Astrocyte (in vitro differentiated cells and primary cell): ENCODE data around the gene NCOA3. TPM values are rescaled to one million over a fixed set of nuclear protein-coding genes. Genes with fewer than 3 reads are reported as not detected.

ENCODE experiments used
- DNase-seq: peaks from one replicate; pipeline ENCODE4 v3.0.0-alpha.2; 2010; ENCODE audit warnings: low read depth
- FAIRE-seq: peaks from 2 replicates; lab custom pipeline; 2011; peaks lifted over from hg19 to GRCh38; lab: Jason Lieb, UNC
- H2AFZ ChIP-seq: 2 replicates; pipeline ENCODE4 v1.6.0; 2012; ENCODE audit warnings: low read depth, low read length, inconsistent platforms
- H3K27ac ChIP-seq: 2 replicates; pipeline ENCODE4 v1.5.1; 2011; ENCODE audit warnings: low read depth, low read length, inconsistent platforms
- H3K27me3 ChIP-seq: 2 replicates; pipeline ENCODE4 v1.6.0; 2011; ENCODE audit warnings: low read length, inconsistent platforms; ENCODE audit not compliant: insufficient read depth
- H3K36me3 ChIP-seq: 2 replicates; pipeline ENCODE4 v1.5.1; 2011; ENCODE audit warnings: low read length, inconsistent platforms; ENCODE audit not compliant: insufficient read depth
- H3K4me1 ChIP-seq: 2 replicates; pipeline ENCODE4 v1.5.1; 2011; ENCODE audit warnings: low read length, inconsistent platforms; ENCODE audit not compliant: insufficient read depth
- H3K4me2 ChIP-seq: 2 replicates; pipeline ENCODE4 v1.6.0; 2012; ENCODE audit warnings: low read length, inconsistent platforms
- H3K4me3 ChIP-seq: 2 replicates; pipeline ENCODE4 v1.5.1; 2011; ENCODE audit warnings: low read depth, mild to moderate bottlenecking, low read length, inconsistent platforms; ENCODE audit not compliant: insufficient read depth
- H3K79me2 ChIP-seq: 2 replicates; pipeline ENCODE4 v1.6.0; 2012; ENCODE audit warnings: mild to moderate bottlenecking, low read length, inconsistent platforms; ENCODE audit not compliant: insufficient read depth
- H3K9ac ChIP-seq: 2 replicates; pipeline ENCODE4 v1.6.0; 2012; ENCODE audit warnings: mild to moderate bottlenecking, low read length, inconsistent platforms
- H3K9me3 ChIP-seq: 2 replicates; pipeline ENCODE4 v1.5.1; 2012; ENCODE audit warnings: low read depth, mild to moderate bottlenecking, low read length, inconsistent platforms; ENCODE audit not compliant: insufficient read depth
- H4K20me1 ChIP-seq: 2 replicates; pipeline ENCODE4 v1.6.0; 2012; ENCODE audit warnings: low read length, inconsistent platforms; ENCODE audit not compliant: insufficient read depth
- H3K27ac Mint-ChIP-seq: one replicate; pipeline ENCODE4 v1.8.0; 2021; ENCODE audit warnings: mild to moderate bottlenecking, mixed read lengths; ENCODE audit not compliant: unreplicated experiment
- H3K27me3 Mint-ChIP-seq: one replicate; pipeline ENCODE4 v1.8.0; 2021; ENCODE audit warnings: low read depth, mixed read lengths; ENCODE audit not compliant: unreplicated experiment
- H3K36me3 Mint-ChIP-seq: one replicate; pipeline ENCODE4 v1.8.0; 2021; ENCODE audit warnings: low read depth, mixed read lengths; ENCODE audit not compliant: unreplicated experiment
- H3K4me1 Mint-ChIP-seq: one replicate; pipeline ENCODE4 v1.8.0; 2021; ENCODE audit warnings: low read depth, mixed read lengths; ENCODE audit not compliant: unreplicated experiment
- H3K4me3 Mint-ChIP-seq: one replicate; pipeline ENCODE4 v1.8.0; 2021; ENCODE audit warnings: mild to moderate bottlenecking, moderate library complexity, mixed read lengths; ENCODE audit not compliant: unreplicated experiment
- H3K9me3 Mint-ChIP-seq: one replicate; pipeline ENCODE4 v1.8.0; 2021; ENCODE audit warnings: mild to moderate bottlenecking, mixed read lengths; ENCODE audit not compliant: unreplicated experiment
- CTCF ChIP-seq: IDR thresholded peaks from 2 replicates; pipeline ENCODE4 v1.5.1; 2011; ENCODE audit warnings: low read depth, mild to moderate bottlenecking, inconsistent platforms, low read length, moderate library complexity; ENCODE audit not compliant: insufficient read depth
- EZH2 ChIP-seq: IDR thresholded peaks from 2 replicates; pipeline ENCODE4 v1.6.1; 2012; ENCODE audit warnings: mild to moderate bottlenecking, low read length, inconsistent platforms; ENCODE audit not compliant: insufficient read depth
- total RNA-seq: library from RNA; stranded (reverse); gene quantifications from 2 replicates; pipeline ENCODE4 v1.2.1, GENCODE V29; 2021

The NCOA3 gene
- total RNA-seq, 1 donor from 2014 or later, result 30.5 TPM

- H3K9ac ChIP-seq, result no peak overlapping the region
- no peak overlapping the region for H3K4me2 ChIP-seq
- Mint-ChIP-seq H3K9me3 (no peaks in the 10 kb centered on the region), H3K27ac (no peak overlapping the region), H3K4me1 (peaks cover 8% of the 10 kb centered on the region), H3K27me3 (no peaks in the 10 kb centered on the region), H3K36me3 (peaks cover 8% of the 10 kb centered on the region), H3K4me3 (no peak overlapping the region)
- H3K27me3 ChIP-seq, result no peaks in the 10 kb centered on the region
- H4K20me1 ChIP-seq, result peaks cover 6% of the 10 kb centered on the region
- no peaks in the 10 kb centered on the region for H3K79me2 ChIP-seq
- no peak overlapping the region for H3K4me3 ChIP-seq
- H3K36me3 ChIP-seq, result peaks cover 47% of the 10 kb centered on the region
- no peak overlapping the region for H3K27ac ChIP-seq
- no peak for TF ChIP-seq EZH2
- no peak for TF ChIP-seq CTCF
- H2AFZ ChIP-seq, result no peak overlapping the region
- no peaks in the 10 kb centered on the region for H3K9me3 ChIP-seq
- FAIRE-seq (no peak), DNase-seq (no peak)
- H3K4me1 ChIP-seq, result no peaks in the 10 kb centered on the region
Observed at GRCh38 chr20:47655635-47656034, 153.9 kb downstream of the NCOA3 start.

- Histone ChIP-seq H3K36me3 (peaks cover 44% of the 10 kb centered on the region), H3K27me3 (no peaks in the 10 kb centered on the region), H3K4me1 (no peaks in the 10 kb centered on the region), H3K9ac (no peak overlapping the region), H2AFZ (no peak overlapping the region), H4K20me1 (peaks cover 6% of the 10 kb centered on the region), H3K27ac (no peak overlapping the region), H3K79me2 (no peaks in the 10 kb centered on the region), H3K4me3 (no peak overlapping the region), H3K9me3 (no peaks in the 10 kb centered on the region), H3K4me2 (no peak overlapping the region)
- no peak for TF ChIP-seq CTCF
- no peak for TF ChIP-seq EZH2
- DNase-seq, result no peak
- no peaks in the 10 kb centered on the region for H3K27me3 Mint-ChIP-seq
- H3K27ac Mint-ChIP-seq, result no peak overlapping the region
- H3K36me3 Mint-ChIP-seq, result peaks cover 10% of the 10 kb centered on the region
- peaks cover 8% of the 10 kb centered on the region for H3K4me1 Mint-ChIP-seq
- H3K4me3 Mint-ChIP-seq, result no peak overlapping the region
- no peaks in the 10 kb centered on the region for H3K9me3 Mint-ChIP-seq
- no peak for FAIRE-seq
Observed at GRCh38 chr20:47656318-47656717, 154.6 kb downstream of the NCOA3 start.

GRCh38 chr20:47659904-47660601 lies 158.4 kb downstream of the NCOA3 start:
- H3K79me2 ChIP-seq, result no peaks in the 10 kb centered on the region
- Mint-ChIP-seq H3K27ac (no peak overlapping the region), H3K27me3 (no peaks in the 10 kb centered on the region), H3K4me3 (no peak overlapping the region), H3K9me3 (no peaks in the 10 kb centered on the region), H3K4me1 (peaks cover 3% of the 10 kb centered on the region), H3K36me3 (peaks cover 10% of the 10 kb centered on the region)
- H3K4me3 ChIP-seq, result no peak overlapping the region
- no peak for FAIRE-seq
- no peak overlapping the region for H2AFZ ChIP-seq
- no peaks in the 10 kb centered on the region for H3K4me1 ChIP-seq
- H3K27ac ChIP-seq, result no peak overlapping the region
- no peaks in the 10 kb centered on the region for H3K9me3 ChIP-seq
- peaks cover 19% of the 10 kb centered on the region for H4K20me1 ChIP-seq
- no peak for DNase-seq
- peaks cover 16% of the 10 kb centered on the region for H3K36me3 ChIP-seq
- no peak overlapping the region for H3K9ac ChIP-seq
- no peak overlapping the region for H3K4me2 ChIP-seq
- no peaks in the 10 kb centered on the region for H3K27me3 ChIP-seq
- no peak for TF ChIP-seq CTCF
- TF ChIP-seq EZH2, result no peak
